ENCODE data around the gene ST3GAL3.

Gene ST3GAL3

GRCh38 chr1:43822040-43822690 is 114.8 kb downstream of the ST3GAL3 start:
- no peak for DNase-seq (ENCODE audit: low read depth in 1 of 2, low spot score in 1 of 2)
- H3K27me3 ChIP-seq (ENCODE audit: insufficient read depth, poor library complexity, severe bottlenecking), result no peaks in the 10 kb centered on the region
- TF ChIP-seq GABPA (IDR thresholded peaks at IDR 0.05; ENCODE audit: low read depth) (no peak), SPI1 (IDR thresholded peaks at IDR 0.05; ENCODE audit: borderline replicate concordance, low read depth) (no peak), REST (IDR thresholded peaks at IDR 0.05; ENCODE audit: insufficient replicate concordance, low read depth) (no peak), CTCF (IDR thresholded peaks at IDR 0.05; ENCODE audit: insufficient read depth, low read length) (no peak), POLR2AphosphoS5 (IDR thresholded peaks at IDR 0.05; ENCODE audit: low read depth) (no peak)
- no peak overlapping the region for H3K4me3 ChIP-seq (replicated peaks; ENCODE audit: insufficient read depth, low read length)
- no peak overlapping the region for H3K27ac ChIP-seq (replicated peaks)

- TF ChIP-seq REST (IDR thresholded peaks at IDR 0.05; ENCODE audit: insufficient replicate concordance, low read depth) (no peak), GABPA (IDR thresholded peaks at IDR 0.05; ENCODE audit: low read depth) (no peak), CTCF (IDR thresholded peaks at IDR 0.05; ENCODE audit: insufficient read depth, low read length) (no peak), SPI1 (IDR thresholded peaks at IDR 0.05; ENCODE audit: borderline replicate concordance, low read depth) (no peak), POLR2AphosphoS5 (IDR thresholded peaks at IDR 0.05; ENCODE audit: low read depth) (no peak)
- no peak overlapping the region for H3K27ac ChIP-seq (replicated peaks)
- H3K4me3 ChIP-seq (replicated peaks; ENCODE audit: insufficient read depth, low read length), result no peak overlapping the region
- H3K27me3 ChIP-seq (ENCODE audit: insufficient read depth, poor library complexity, severe bottlenecking), result no peaks in the 10 kb centered on the region
- no peak for DNase-seq (ENCODE audit: low read depth in 1 of 2, low spot score in 1 of 2)
Measured at GRCh38 chr1:43824795-43825194, 117.5 kb downstream of the ST3GAL3 start.

- DNase-seq (ENCODE audit: low read depth in 1 of 2, low spot score in 1 of 2), result no peak
- no peak overlapping the region for H3K27ac ChIP-seq (replicated peaks)
- TF ChIP-seq SPI1 (IDR thresholded peaks at IDR 0.05; ENCODE audit: borderline replicate concordance, low read depth) (no peak), POLR2AphosphoS5 (IDR thresholded peaks at IDR 0.05; ENCODE audit: low read depth) (no peak), GABPA (IDR thresholded peaks at IDR 0.05; ENCODE audit: low read depth) (no peak), REST (IDR thresholded peaks at IDR 0.05; ENCODE audit: insufficient replicate concordance, low read depth) (no peak), CTCF (IDR thresholded peaks at IDR 0.05; ENCODE audit: insufficient read depth, low read length) (no peak)
- no peak overlapping the region for H3K4me3 ChIP-seq (replicated peaks; ENCODE audit: insufficient read depth, low read length)
- H3K27me3 ChIP-seq (ENCODE audit: insufficient read depth, poor library complexity, severe bottlenecking), result no peaks in the 10 kb centered on the region
Measured at GRCh38 chr1:43828574-43828973, 121.2 kb downstream of the ST3GAL3 start.

Measured in HL-60 (cell line).